ENCODE results near the gene GLIS2.

DNA sequence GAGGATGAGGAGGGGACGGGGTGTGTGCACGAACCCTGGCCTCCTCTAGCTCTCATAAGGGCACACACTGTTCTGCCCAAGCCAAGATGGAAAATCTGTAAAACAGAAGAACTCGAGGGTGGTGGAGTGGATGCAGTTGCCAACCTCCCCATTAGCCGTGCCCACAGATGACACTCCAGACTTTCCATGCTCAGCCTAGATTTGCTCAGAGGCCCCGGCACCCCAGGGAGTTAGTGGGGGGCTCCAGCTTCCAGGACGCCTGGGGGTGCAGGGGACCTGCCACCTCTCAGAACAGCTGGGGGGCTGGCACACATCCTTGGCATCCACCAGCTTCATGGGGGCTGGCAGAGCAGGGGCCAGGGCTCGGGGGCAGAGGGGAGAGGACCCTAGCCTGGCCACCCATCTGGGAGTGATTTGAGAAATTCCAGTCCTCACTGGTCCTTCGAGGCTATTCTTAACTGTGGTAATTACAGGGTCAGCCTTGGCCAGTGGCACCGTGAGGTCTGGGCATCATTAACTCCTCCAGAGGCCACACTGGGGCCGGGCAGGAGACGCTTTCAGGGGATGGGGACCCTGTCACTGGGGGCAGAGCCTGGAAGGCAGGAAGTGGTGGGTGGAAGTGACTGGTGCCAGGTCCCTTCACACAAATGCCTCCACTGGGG is 70.1 kb downstream of the GLIS2 start:
- TF ChIP-seq, protein P1, sequence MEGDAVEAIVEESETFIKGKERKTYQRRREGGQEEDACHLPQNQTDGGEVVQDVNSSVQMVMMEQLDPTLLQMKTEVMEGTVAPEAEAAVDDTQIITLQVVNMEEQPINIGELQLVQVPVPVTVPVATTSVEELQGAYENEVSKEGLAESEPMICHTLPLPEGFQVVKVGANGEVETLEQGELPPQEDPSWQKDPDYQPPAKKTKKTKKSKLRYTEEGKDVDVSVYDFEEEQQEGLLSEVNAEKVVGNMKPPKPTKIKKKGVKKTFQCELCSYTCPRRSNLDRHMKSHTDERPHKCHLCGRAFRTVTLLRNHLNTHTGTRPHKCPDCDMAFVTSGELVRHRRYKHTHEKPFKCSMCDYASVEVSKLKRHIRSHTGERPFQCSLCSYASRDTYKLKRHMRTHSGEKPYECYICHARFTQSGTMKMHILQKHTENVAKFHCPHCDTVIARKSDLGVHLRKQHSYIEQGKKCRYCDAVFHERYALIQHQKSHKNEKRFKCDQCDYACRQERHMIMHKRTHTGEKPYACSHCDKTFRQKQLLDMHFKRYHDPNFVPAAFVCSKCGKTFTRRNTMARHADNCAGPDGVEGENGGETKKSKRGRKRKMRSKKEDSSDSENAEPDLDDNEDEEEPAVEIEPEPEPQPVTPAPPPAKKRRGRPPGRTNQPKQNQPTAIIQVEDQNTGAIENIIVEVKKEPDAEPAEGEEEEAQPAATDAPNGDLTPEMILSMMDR (IDR thresholded peaks at IDR 0.05) = no peak
- TF ChIP-seq EP300 (IDR thresholded peaks at IDR 0.05) = no peak
- TF ChIP-seq POLR2A (IDR thresholded peaks at IDR 0.05) = no peak
- TF ChIP-seq POLR2AphosphoS5 (IDR thresholded peaks at IDR 0.05) = no peak
